K562 (cell line): Measurements from ENCODE around the gene FZD1. TPM values are rescaled to one million over a fixed set of nuclear protein-coding genes. Genes with fewer than 3 reads are reported as not detected.

Experiments
- ATAC-seq: fragments of 200-7000 bp; cut with Tn5 transposase; 3 replicates; pipeline ENCODE4 v1.9.1; 2020; ENCODE audit warnings: moderate library complexity
- BruUV-seq: library from RNA; stranded (reverse); fragments of 400-500 nt; replicated peaks from 2 replicates; lab custom pipeline; 2021; lab: Mats Ljungman, UMichigan
- CTCF ChIA-PET: fragments of 300-600 bp; formaldehyde crosslinking; extraction: SDS; loops from one replicate; lab custom pipeline; 2021; ENCODE audit warnings: low intra/inter-chr PET ratio; lab: Yijun Ruan, JAX
- POLR2A ChIA-PET: fragments of 300-600, 350-650 bp; sonication (Branson Sonifier 250); formaldehyde crosslinking; extraction: SDS; loops from one replicate; lab custom pipeline; 2021; ENCODE audit warnings: antibody characterized with exemption, inconsistent platforms; lab: Yijun Ruan, JAX
- DNase-seq, 4 experiments: peaks; one replicate each; pipeline versions ENCODE4 v3.0.0 to v3.0.0-alpha.2; 2011 to 2018; ENCODE audit warnings: low spot score in 3 of 4, mixed read lengths in 3 of 4; ENCODE audit errors: extremely low read depth in 1 of 4
- FAIRE-seq: peaks from 2 replicates; lab custom pipeline; 2011; peaks lifted over from hg19 to GRCh38; lab: Jason Lieb, UNC
- H2AFZ ChIP-seq: 2 replicates; pipeline ENCODE4 v1.6.0; 2011; ENCODE audit warnings: low read depth, low read length, control low read depth, inconsistent platforms
- H3K27ac ChIP-seq: fragments of 200-600 bp; 3 replicates; pipeline ENCODE4 v1.8.0; 2011; ENCODE audit warnings: low read depth, mild to moderate bottlenecking, control low read depth, inconsistent platforms, low read length, moderate library complexity, mixed read lengths; ENCODE audit errors: extremely low read depth
- H3K27me3 ChIP-seq, 2 experiments: fragments of 300-600 bp in 1 of 2; 2 replicates in 1 of 2; 3 replicates in 1 of 2; pipeline versions ENCODE4 v1.6.0 to v1.8.0; 2011; ENCODE audit warnings: inconsistent platforms in 2 of 2, low read length in 2 of 2, mild to moderate bottlenecking in 1 of 2, mixed read lengths in 1 of 2, moderate library complexity in 1 of 2; ENCODE audit not compliant: control insufficient read depth in 2 of 2, insufficient read depth in 2 of 2
- H3K36me3 ChIP-seq: fragments of 300-600 bp; 3 replicates; pipeline ENCODE4 v1.8.0; 2011; ENCODE audit warnings: mild to moderate bottlenecking, low read length, inconsistent platforms; ENCODE audit not compliant: control insufficient read depth, insufficient read depth
- H3K4me1 ChIP-seq, 2 experiments: fragments of 200-600 bp in 1 of 2; replicated peaks in 1 of 2; 2 replicates in 1 of 2; 3 replicates in 1 of 2; pipeline versions ENCODE4 v1.5.1 to v1.8.0; 2011; ENCODE audit warnings: inconsistent platforms in 2 of 2, low read length in 2 of 2, mild to moderate bottlenecking in 1 of 2, mixed read lengths in 1 of 2, moderate library complexity in 1 of 2; ENCODE audit not compliant: control insufficient read depth in 2 of 2, insufficient read depth in 2 of 2
- H3K4me2 ChIP-seq: 2 replicates; pipeline ENCODE4 v1.6.1; 2011; ENCODE audit warnings: low read length, control low read depth, inconsistent platforms, mixed read lengths; ENCODE audit not compliant: insufficient read depth
- H3K4me3 ChIP-seq: fragments of 200-600 bp; sonication (generic), shearing (Covaris generic); 2 replicates; pipeline ENCODE4 v1.5.1; 2016; ENCODE audit warnings: control low read depth, inconsistent platforms
- H3K79me2 ChIP-seq: fragments of 200-600 bp; 3 replicates; pipeline ENCODE4 v1.8.0; 2011; ENCODE audit warnings: low read length, inconsistent platforms; ENCODE audit not compliant: control insufficient read depth, insufficient read depth
- H3K9ac ChIP-seq, 2 experiments: 2 replicates each; pipeline versions ENCODE4 v1.6.0 to v1.6.1; 2011; ENCODE audit warnings: low read depth in 2 of 2, low read length in 2 of 2, control low read depth in 1 of 2, inconsistent platforms in 1 of 2, mild to moderate bottlenecking in 1 of 2, mixed read lengths in 1 of 2; ENCODE audit not compliant: insufficient read depth in 1 of 2
- H3K9me1 ChIP-seq: one replicate; pipeline ENCODE4 v1.6.0; 2011; ENCODE audit warnings: inconsistent platforms, mild to moderate bottlenecking, low read length, moderate library complexity; ENCODE audit not compliant: control insufficient read depth, insufficient read depth
- H3K9me3 ChIP-seq: replicated peaks from 2 replicates; pipeline ENCODE4 v1.5.1; 2011; ENCODE audit warnings: low read depth, low read length, inconsistent platforms; ENCODE audit not compliant: control insufficient read depth, insufficient read depth
- H4K20me1 ChIP-seq: replicated peaks from 2 replicates; pipeline ENCODE4 v1.6.1; 2011; ENCODE audit warnings: low read length, inconsistent platforms, mixed read lengths; ENCODE audit not compliant: control insufficient read depth, insufficient read depth
- EGR1 ChIP-seq: fragments of 450-650 bp; conservative IDR thresholded peaks from 2 replicates; pipeline ENCODE4 v1.6.1; 2017; ENCODE audit warnings: mild to moderate bottlenecking
- GABPB1 ChIP-seq: sonication (generic); formaldehyde crosslinking; IDR thresholded peaks from 2 replicates; pipeline ENCODE4 v1.8.0; 2022; ENCODE audit warnings: mild to moderate bottlenecking, missing genetic modification reagents
- HDAC2 ChIP-seq: fragments of 450-650 bp; IDR thresholded peaks from 2 replicates; pipeline ENCODE4 v1.6.1; 2016; ENCODE audit warnings: mild to moderate bottlenecking
- MECOM ChIP-seq: fragments of 250-450 bp; sonication (Bioruptor Pico); IDR thresholded peaks from 2 replicates; pipeline ENCODE4 v1.8.0; 2022; ENCODE audit warnings: inconsistent platforms
- MTF1 ChIP-seq: fragments of 250-450 bp; sonication (Bioruptor Pico); IDR thresholded peaks from 2 replicates; pipeline ENCODE4 v1.9.0; 2021; ENCODE audit warnings: moderate library complexity, mild to moderate bottlenecking, inconsistent platforms, borderline replicate concordance
- POLR2AphosphoS2 ChIP-seq: IDR thresholded peaks from 2 replicates; pipeline ENCODE4 v1.6.1; 2012; ENCODE audit warnings: low read length, improper control_type of control experiment
- PRDM10 ChIP-seq: fragments of 450-650 bp; IDR thresholded peaks from 2 replicates; pipeline ENCODE4 v1.6.1; 2018; ENCODE audit not compliant: partially characterized antibody
- SMARCC2 ChIP-seq: fragments of 450-650 bp; IDR thresholded peaks from 2 replicates; pipeline ENCODE4 v1.6.1; 2017; ENCODE audit warnings: antibody characterized with exemption, moderate library complexity, mild to moderate bottlenecking, low read depth
- ZNF197 ChIP-seq: fragments of 200-800 bp; sonication (Bioruptor generic); IDR thresholded peaks from 2 replicates; pipeline ENCODE4 v1.6.1; 2016; ENCODE audit warnings: low read depth, missing genetic modification characterization, missing compliant biosample characterization
- ZNF347 ChIP-seq: fragments of 450-650 bp; formaldehyde crosslinking; IDR thresholded peaks from 2 replicates; pipeline ENCODE4 v1.4.0; 2020; ENCODE audit warnings: low read depth, mild to moderate bottlenecking, moderate library complexity
- ZZZ3 ChIP-seq: fragments of 450-650 bp; IDR thresholded peaks from 2 replicates; pipeline ENCODE4 v1.6.1; 2016; ENCODE audit warnings: antibody characterized with exemption, mild to moderate bottlenecking, moderate library complexity
- WGBS: fragments of 100-300 bp; shearing (Covaris generic); methylation state at CpG from one replicate; pipeline ENCODE4 v1.1.6; 2016; ENCODE audit warnings: low coverage, mixed read lengths; ENCODE audit not compliant: insufficient coverage; ENCODE audit errors: missing lambda C conversion rate; 5-methylcytosine and 5-hydroxymethylcytosine counted together
- in situ Hi-C: fragments of 300-500 bp; cut with MboI; formaldehyde crosslinking; loops from 4 replicates; pipeline ENCODE4 v1.15.0; 2018; ENCODE audit warnings: inconsistent platforms, mixed read lengths
- intact Hi-C: fragments of 100-400 bp; cut with micrococcal nuclease; formaldehyde crosslinking; loops from 2 replicates; pipeline ENCODE4 v1.14.2; 2022
- polyA plus RNA-seq, 8 experiments: library from polyadenylated mRNA; depleted of rRNA in 4 of 8; stranded (reverse) in 5 of 8; unstranded in 3 of 8; fragments of >200 nt; fragmentation: Nextera tagmentation in 2 of 8; fragmentation: Illumina TruSeq in 1 of 8; extraction: Ambion mirVana in 2 of 8; extraction: Trizol in 1 of 8; gene quantifications; 2 replicates each; pipeline versions ENCODE4 v1.2.1 to v1.2.3, GENCODE V29; 2011 to 2014; ENCODE audit warnings: inconsistent platforms in 1 of 8, missing spikeins in 1 of 8
- total RNA-seq, 7 experiments: library from RNA; depleted of rRNA in 6 of 7; stranded (reverse); fragments of >200 nt in 6 of 7; fragmentation: Illumina TruSeq in 2 of 7; extraction: Trizol in 2 of 7; gene quantifications; 2 replicates each; pipeline versions ENCODE4 v1.2.1 to v1.2.3, GENCODE V29; 2011 to 2021; ENCODE audit warnings: low replicate concordance in 1 of 7
- TF ChIP-seq, protein P1 (sequence below): fragments of 450-650 bp; IDR thresholded peaks from 2 replicates; pipeline ENCODE4 v1.6.1; 2016; ENCODE audit warnings: mild to moderate bottlenecking

Gene FZD1
- total and polyA plus RNA-seq, 9 of the 15 experiments (the other 6 are each of a cell fraction or from before 2014, with no cell fraction given), result 0.25 to 5.1 (median 1.8) TPM

DNA sequence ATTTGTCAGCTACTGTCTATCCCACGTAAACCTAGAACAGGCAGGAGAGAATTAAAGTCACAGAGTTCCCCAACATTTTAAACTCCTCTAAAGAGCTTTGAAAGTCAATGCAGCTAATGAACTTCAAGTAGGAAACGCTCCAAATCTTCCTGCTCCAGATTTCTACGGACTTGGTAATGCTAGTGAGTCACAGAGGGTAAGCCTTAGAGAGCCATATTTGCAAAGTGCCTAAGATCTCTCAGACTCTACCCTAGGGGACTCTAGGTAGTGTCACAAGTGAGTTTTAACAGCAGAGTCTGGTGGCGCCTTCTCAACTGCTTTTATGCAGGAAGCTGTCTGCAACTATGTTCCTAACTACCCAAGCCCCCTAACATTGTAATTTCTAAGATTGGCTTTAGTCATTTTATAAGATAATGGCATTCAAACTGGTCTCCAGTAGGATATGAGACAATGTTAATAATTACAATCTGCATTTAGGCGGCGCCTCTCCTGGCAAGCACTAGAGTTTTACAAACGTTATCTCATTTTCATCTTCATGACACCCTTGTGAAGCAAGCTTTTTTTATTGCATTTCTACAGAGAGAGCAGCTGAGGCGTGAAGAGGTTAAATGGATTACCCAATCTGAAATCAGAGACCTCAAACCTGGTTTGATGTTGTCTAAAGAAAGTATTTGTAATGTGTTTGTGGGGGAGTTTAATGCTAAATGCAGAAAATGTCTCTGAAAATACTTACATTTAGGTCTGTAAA, 22.0 kb upstream of the FZD1 start:
- Histone ChIP-seq H4K20me1 (no peaks in the 10 kb centered on the region), H3K4me3 (no peak overlapping the region), H3K4me2 (no peak overlapping the region), H2AFZ (no peak overlapping the region), H3K27ac (no peak overlapping the region), H3K9me3 (no peaks in the 10 kb centered on the region), H3K9me1 (no peaks in the 10 kb centered on the region), H3K9ac (no peak overlapping the region), H3K79me2 (no peaks in the 10 kb centered on the region), H3K27me3 (peaks cover 7% of the 10 kb centered on the region in 2 experiments), H3K36me3 (no peaks in the 10 kb centered on the region), H3K4me1 (no peaks in the 10 kb centered on the region)
- ChIA-PET CTCF (interaction anchor here (0.6 kb wide), 1 partner anchor 202 kb away, joined by 3 read pairs; no protein-coding TSS in a partner anchor), POLR2A (interaction anchor here (0.8 to 1.2 kb wide), 2 partner anchors 9 to 34 kb away, joined by 3 to 4 read pairs; no protein-coding TSS in a partner anchor)
- no TSS peak for BruUV-seq
- TF ChIP-seq POLR2AphosphoS2, result no peak
- no peak for TF ChIP-seq PRDM10
- no peak for TF ChIP-seq EGR1
- no peak for TF ChIP-seq HDAC2
- no peak for TF ChIP-seq ZNF347 (CRISPR knock-in tag)
- no peak for TF ChIP-seq MTF1 (CRISPR knock-in tag)
- TF ChIP-seq, protein P1, sequence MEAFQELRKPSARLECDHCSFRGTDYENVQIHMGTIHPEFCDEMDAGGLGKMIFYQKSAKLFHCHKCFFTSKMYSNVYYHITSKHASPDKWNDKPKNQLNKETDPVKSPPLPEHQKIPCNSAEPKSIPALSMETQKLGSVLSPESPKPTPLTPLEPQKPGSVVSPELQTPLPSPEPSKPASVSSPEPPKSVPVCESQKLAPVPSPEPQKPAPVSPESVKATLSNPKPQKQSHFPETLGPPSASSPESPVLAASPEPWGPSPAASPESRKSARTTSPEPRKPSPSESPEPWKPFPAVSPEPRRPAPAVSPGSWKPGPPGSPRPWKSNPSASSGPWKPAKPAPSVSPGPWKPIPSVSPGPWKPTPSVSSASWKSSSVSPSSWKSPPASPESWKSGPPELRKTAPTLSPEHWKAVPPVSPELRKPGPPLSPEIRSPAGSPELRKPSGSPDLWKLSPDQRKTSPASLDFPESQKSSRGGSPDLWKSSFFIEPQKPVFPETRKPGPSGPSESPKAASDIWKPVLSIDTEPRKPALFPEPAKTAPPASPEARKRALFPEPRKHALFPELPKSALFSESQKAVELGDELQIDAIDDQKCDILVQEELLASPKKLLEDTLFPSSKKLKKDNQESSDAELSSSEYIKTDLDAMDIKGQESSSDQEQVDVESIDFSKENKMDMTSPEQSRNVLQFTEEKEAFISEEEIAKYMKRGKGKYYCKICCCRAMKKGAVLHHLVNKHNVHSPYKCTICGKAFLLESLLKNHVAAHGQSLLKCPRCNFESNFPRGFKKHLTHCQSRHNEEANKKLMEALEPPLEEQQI, result no peak
- TF ChIP-seq MECOM (CRISPR knock-in tag), result no peak
- no peak for TF ChIP-seq ZNF197
- TF ChIP-seq SMARCC2, result no peak
- TF ChIP-seq ZZZ3, result no peak
- TF ChIP-seq GABPB1, result no peak
- in situ Hi-C loops, result no loop called here
- FAIRE-seq (no peak), ATAC-seq (peak; percentile 73), DNase-seq (no peak)
- intact Hi-C loops, result no loop called here
- WGBS, result 2% methylated on average over 8 of the region's 8 CpGs
